HEK293T (cell line): ENCODE data around the gene HDAC11.

ENCODE experiments used
- BHLHE40 ChIP-seq: fragments of 450-650 bp; IDR thresholded peaks from 2 replicates; pipeline ENCODE4 v1.6.1; 2016; ENCODE audit warnings: mild to moderate bottlenecking, moderate library complexity, borderline replicate concordance
- FOXK2 ChIP-seq: fragments of 450-650 bp; IDR thresholded peaks from 2 replicates; pipeline ENCODE4 v1.6.1; 2016; ENCODE audit warnings: mild to moderate bottlenecking
- FOXM1 ChIP-seq: fragments of 450-650 bp; IDR thresholded peaks from 2 replicates; pipeline ENCODE4 v1.6.1; 2017; ENCODE audit warnings: mild to moderate bottlenecking, borderline replicate concordance
- L3MBTL2 ChIP-seq: fragments of 450-650 bp; conservative IDR thresholded peaks from 2 replicates; pipeline ENCODE4 v1.6.1; 2016; ENCODE audit warnings: mild to moderate bottlenecking
- NFRKB ChIP-seq: fragments of 450-650 bp; IDR thresholded peaks from 2 replicates; pipeline ENCODE4 v1.6.1; 2016; ENCODE audit warnings: mild to moderate bottlenecking, moderate library complexity
- SP1 ChIP-seq: fragments of 450-650 bp; IDR thresholded peaks from 2 replicates; pipeline ENCODE4 v1.6.1; 2017
- SUZ12 ChIP-seq: fragments of 450-650 bp; IDR thresholded peaks from 2 replicates; pipeline ENCODE4 v1.6.1; 2016; ENCODE audit warnings: mild to moderate bottlenecking
- TARDBP ChIP-seq: fragments of 450-650 bp; IDR thresholded peaks from 2 replicates; pipeline ENCODE4 v1.6.1; 2016

GRCh38 chr3:13470894-13471574 lies 9.1 kb upstream of the HDAC11 start:
- no peak for TF ChIP-seq NFRKB
- no peak for TF ChIP-seq BHLHE40
- TF ChIP-seq FOXM1, result no peak
- no peak for TF ChIP-seq L3MBTL2
- no peak for TF ChIP-seq FOXK2
- no peak for TF ChIP-seq SUZ12
- TF ChIP-seq SP1, result no peak
- no peak for TF ChIP-seq TARDBP
